GM23338 (cell line): ENCODE data around the gene OR8D4. TPM values are rescaled to one million over a fixed set of nuclear protein-coding genes. Genes with fewer than 3 reads are reported as not detected.

Experiments
- polyA plus RNA-seq: library from polyadenylated mRNA; unstranded; fragments of >200 nt; fragmentation: Nextera tagmentation; extraction: Ambion mirVana; gene quantifications from 2 replicates; pipeline ENCODE4 v1.2.1, GENCODE V29; 2016
- total RNA-seq: library from RNA; depleted of rRNA; stranded (reverse); fragments of >200 nt; shearing (Covaris generic); gene quantifications from 2 replicates; pipeline ENCODE4 v1.2.3, GENCODE V29; 2014; rRNA removed

Gene OR8D4
- total and polyA plus RNA-seq, 2 experiments from 2014 or later: 0.14 TPM; not detected in 1

Other genes starting within 250 kb of the OR8D4 start
- 1.7 and 2.2 TPM in 2 replicates for gene SCN3B, start 247.5 kb upstream of the OR8D4 start, total RNA-seq
- 0.56 and 0.74 TPM in 2 replicates for gene SCN3B, start 247.5 kb upstream of the OR8D4 start, polyA plus RNA-seq
- 33.0 and 36.7 TPM in 2 replicates for gene ZNF202, start 160.5 kb upstream of the OR8D4 start, total RNA-seq
- gene ZNF202, start 160.5 kb upstream of the OR8D4 start, polyA plus RNA-seq: 16.1 and 18.2 TPM in 2 replicates
- not detected in 2 replicates for gene OR6X1, start 147.6 kb upstream of the OR8D4 start, total RNA-seq
- not detected in 2 replicates for gene OR6X1, start 147.6 kb upstream of the OR8D4 start, polyA plus RNA-seq
- not detected in 2 replicates for gene OR6M1, start 95.8 kb upstream of the OR8D4 start, total RNA-seq
- not detected in 2 replicates for gene OR6M1, start 95.8 kb upstream of the OR8D4 start, polyA plus RNA-seq
- not detected in 2 replicates for gene TMEM225, start 16.5 kb upstream of the OR8D4 start, total RNA-seq
- gene TMEM225, start 16.5 kb upstream of the OR8D4 start, polyA plus RNA-seq: not detected in 2 replicates
- not detected in 2 replicates for gene OR4D5, start 37.5 kb downstream of the OR8D4 start, total RNA-seq
- gene OR4D5, start 37.5 kb downstream of the OR8D4 start, polyA plus RNA-seq: not detected in 2 replicates
- not detected in 2 replicates for gene OR6T1, start 41.7 kb downstream of the OR8D4 start, total RNA-seq
- gene OR6T1, start 41.7 kb downstream of the OR8D4 start, polyA plus RNA-seq: not detected in 2 replicates
- not detected in 2 replicates for gene OR10S1, start 75.6 kb downstream of the OR8D4 start, total RNA-seq
- gene OR10S1, start 75.6 kb downstream of the OR8D4 start, polyA plus RNA-seq: not detected in 2 replicates
- not detected in 2 replicates for gene OR10G6, start 93.0 kb downstream of the OR8D4 start, total RNA-seq
- gene OR10G6, start 93.0 kb downstream of the OR8D4 start, polyA plus RNA-seq: not detected in 2 replicates
- gene OR10G4, start 110.8 kb downstream of the OR8D4 start, total RNA-seq: not detected in 2 replicates
- gene OR10G4, start 110.8 kb downstream of the OR8D4 start, polyA plus RNA-seq: not detected in 2 replicates
- not detected in 2 replicates for gene OR10G9, start 120.8 kb downstream of the OR8D4 start, total RNA-seq
- not detected in 2 replicates for gene OR10G9, start 120.8 kb downstream of the OR8D4 start, polyA plus RNA-seq
- gene OR10G8, start 124.6 kb downstream of the OR8D4 start, total RNA-seq: not detected in 2 replicates
- gene OR10G8, start 124.6 kb downstream of the OR8D4 start, polyA plus RNA-seq: not detected in 2 replicates
- gene OR10G7, start 139.2 kb downstream of the OR8D4 start, total RNA-seq: not detected in 2 replicates
- not detected in 2 replicates for gene OR10G7, start 139.2 kb downstream of the OR8D4 start, polyA plus RNA-seq
- 13.5 and 15.2 TPM in 2 replicates for gene VWA5A, start 213.3 kb downstream of the OR8D4 start, total RNA-seq
- 10.0 and 10.4 TPM in 2 replicates for gene VWA5A, start 213.3 kb downstream of the OR8D4 start, polyA plus RNA-seq